Mesothelial cell of epicardium (in vitro differentiated cells): ENCODE results near the gene RPL22. TPM values are rescaled to one million over a fixed set of nuclear protein-coding genes. Genes with fewer than 3 reads are reported as not detected.

Source experiments
- DNase-seq, 2 experiments: peaks; one replicate each; pipeline ENCODE4 v3.0.0; 2021; ENCODE audit warnings: low spot score in 2 of 2; ENCODE audit not compliant: unreplicated experiment in 2 of 2
- H3K27ac Mint-ChIP-seq: 2 replicates; pipeline ENCODE4 v1.8.0; 2021; ENCODE audit warnings: mixed read lengths
- H3K27me3 Mint-ChIP-seq: 2 replicates; pipeline ENCODE4 v1.8.0; 2021; ENCODE audit warnings: low read depth, mixed read lengths
- H3K36me3 Mint-ChIP-seq: 2 replicates; pipeline ENCODE4 v1.8.0; 2021; ENCODE audit warnings: mixed read lengths
- H3K4me1 Mint-ChIP-seq: 2 replicates; pipeline ENCODE4 v1.8.0; 2021; ENCODE audit warnings: mixed read lengths
- H3K4me3 Mint-ChIP-seq: 2 replicates; pipeline ENCODE4 v1.8.0; 2021; ENCODE audit warnings: mild to moderate bottlenecking, moderate library complexity, mixed read lengths
- H3K9me3 Mint-ChIP-seq: 2 replicates; pipeline ENCODE4 v1.8.0; 2021; ENCODE audit warnings: mixed read lengths
- CTCF ChIP-seq: fragments of 200-600 bp; sonication (generic); IDR thresholded peaks from one replicate; pipeline ENCODE4 v1.5.0; 2021; ENCODE audit warnings: antibody characterized with exemption; ENCODE audit not compliant: unreplicated experiment
- total RNA-seq: library from RNA; stranded (reverse); gene quantifications from 3 replicates; pipeline ENCODE4 v1.2.1, GENCODE V29; 2021

RPL22 gene
- total RNA-seq, 1 donor from 2014 or later, result 426 TPM

- no peak for TF ChIP-seq CTCF
- Mint-ChIP-seq H3K9me3 (no peaks in the 10 kb centered on the region), H3K27me3 (peaks cover 19% of the 10 kb centered on the region), H3K36me3 (no peaks in the 10 kb centered on the region), H3K27ac (peak within 1 kb of the TSS; percentile 50), H3K4me1 (peaks cover 29% of the 10 kb centered on the region), H3K4me3 (peak within 1 kb of the TSS; percentile 66)
- DNase-seq, result no peak
These were observed 19.1 kb downstream of the RPL22 start, which contains the start of gene CHD5 for GRCh38 chr1:6180268-6180706. Gene CHD5, minus strand, starts transcription at chr1:6180321. Its CDS starts 298 bp downstream, at chr1:6180023.

- no peak overlapping the region for H3K4me3 Mint-ChIP-seq
- DNase-seq, result no peak
- peaks cover 23% of the 10 kb centered on the region for H3K4me1 Mint-ChIP-seq
- TF ChIP-seq CTCF, result no peak
- H3K27me3 Mint-ChIP-seq, result peaks cover 19% of the 10 kb centered on the region
- no peaks in the 10 kb centered on the region for H3K9me3 Mint-ChIP-seq
- H3K36me3 Mint-ChIP-seq, result no peaks in the 10 kb centered on the region
- H3K27ac Mint-ChIP-seq, result no peak overlapping the region
These were observed 19.7 kb downstream of the RPL22 start for GRCh38 chr1:6179564-6180175.

- DNase-seq, result no peak
- Mint-ChIP-seq H3K36me3 (no peaks in the 10 kb centered on the region), H3K27me3 (peaks cover 19% of the 10 kb centered on the region), H3K4me3 (peak overlapping the region; percentile 61), H3K9me3 (no peaks in the 10 kb centered on the region), H3K4me1 (peaks cover 23% of the 10 kb centered on the region), H3K27ac (no peak overlapping the region)
- no peak for TF ChIP-seq CTCF
These were observed 20.4 kb downstream of the RPL22 start for GRCh38 chr1:6178751-6179563.

GRCh38 chr1:6177681-6178380, 21.6 kb downstream of the RPL22 start:
- peak overlapping the region; percentile 9 for H3K4me3 Mint-ChIP-seq
- no peaks in the 10 kb centered on the region for H3K36me3 Mint-ChIP-seq
- peaks cover 23% of the 10 kb centered on the region for H3K4me1 Mint-ChIP-seq
- peaks cover 17% of the 10 kb centered on the region for H3K27me3 Mint-ChIP-seq
- H3K27ac Mint-ChIP-seq, result no peak overlapping the region
- DNase-seq, result no peak
- H3K9me3 Mint-ChIP-seq, result no peaks in the 10 kb centered on the region
- TF ChIP-seq CTCF, result no peak

- no peak overlapping the region for H3K4me3 Mint-ChIP-seq
- H3K9me3 Mint-ChIP-seq, result no peaks in the 10 kb centered on the region
- no peaks in the 10 kb centered on the region for H3K36me3 Mint-ChIP-seq
- peaks cover 12% of the 10 kb centered on the region for H3K27me3 Mint-ChIP-seq
- no peak overlapping the region for H3K27ac Mint-ChIP-seq
- H3K4me1 Mint-ChIP-seq, result peaks cover 22% of the 10 kb centered on the region
- no peak for TF ChIP-seq CTCF
- DNase-seq, result no peak
These were observed 22.6 kb downstream of the RPL22 start for GRCh38 chr1:6176779-6177178.
